Measurements from ENCODE around the gene CSMD2.
A peak's percentile ranks its signal among the peaks of the same experiment; 100 is the strongest.

Gene CSMD2

GRCh38 chr1:33472269-33472980, 692.6 kb downstream of the CSMD2 start, which contains the start of gene ZSCAN20:
ZSCAN20 (plus strand) TSS chr1:33472645; CDS start chr1:33479289, 6,644 bp downstream.
- Histone ChIP-seq H3F3A (ENCODE audit: insufficient read depth) (no peaks in the 10 kb centered on the region), H3K27ac (ENCODE audit: low read depth, low read length) (no peak within 1 kb of the TSS), H2AFZ (ENCODE audit: low read depth, low read length, severe bottlenecking) (peak within 1 kb of the TSS; percentile 79), H3K27me3 (ENCODE audit: low read length) (no peaks in the 10 kb centered on the region), H4K20me1 (ENCODE audit: low read depth, low read length) (no peaks in the 10 kb centered on the region), H3K79me2 (ENCODE audit: insufficient read depth, low read length) (no peaks in the 10 kb centered on the region; the same call in 1 of the 2 replicates), H3K9ac (ENCODE audit: low read length) (peak within 1 kb of the TSS; percentile 70), H3K36me3 (ENCODE audit: low read length) (no peaks in the 10 kb centered on the region), H3K4me2 (ENCODE audit: low read depth, low read length, poor library complexity, severe bottlenecking) (peak within 1 kb of the TSS; percentile 63), H3K4me3 (ENCODE audit: insufficient read depth, low read length, poor library complexity, severe bottlenecking) (peak within 1 kb of the TSS; percentile 78), H3K9me2 (replicated peaks; ENCODE audit: insufficient read depth, low read length) (no peaks in the 10 kb centered on the region), H3K9me3 (ENCODE audit: insufficient read depth, low read length) (no peaks in the 10 kb centered on the region)
- TF ChIP-seq EZH2phosphoT487 (conservative IDR thresholded peaks at IDR 0.05; ENCODE audit: low read length) (no peak), CTCF (IDR thresholded peaks at IDR 0.05; ENCODE audit: insufficient read depth, low read length, poor library complexity, severe bottlenecking) (no peak)

GRCh38 chr1:33471416-33471815, 693.6 kb downstream of the CSMD2 start:
- Histone ChIP-seq H3K27ac (ENCODE audit: low read depth, low read length) (no peak overlapping the region), H3K9me2 (replicated peaks; ENCODE audit: insufficient read depth, low read length) (no peaks in the 10 kb centered on the region), H3F3A (ENCODE audit: insufficient read depth) (no peaks in the 10 kb centered on the region), H3K9ac (ENCODE audit: low read length) (no peak overlapping the region), H3K36me3 (ENCODE audit: low read length) (no peaks in the 10 kb centered on the region), H3K9me3 (ENCODE audit: insufficient read depth, low read length) (no peaks in the 10 kb centered on the region), H4K20me1 (ENCODE audit: low read depth, low read length) (no peaks in the 10 kb centered on the region), H3K4me2 (ENCODE audit: low read depth, low read length, poor library complexity, severe bottlenecking) (peak overlapping the region; percentile 63), H3K4me3 (ENCODE audit: insufficient read depth, low read length, poor library complexity, severe bottlenecking) (no peak overlapping the region), H3K79me2 (ENCODE audit: insufficient read depth, low read length) (no peaks in the 10 kb centered on the region; the same call in 1 of the 2 replicates), H2AFZ (ENCODE audit: low read depth, low read length, severe bottlenecking) (peak overlapping the region; percentile 52), H3K27me3 (ENCODE audit: low read length) (no peaks in the 10 kb centered on the region)
- TF ChIP-seq CTCF (IDR thresholded peaks at IDR 0.05; ENCODE audit: insufficient read depth, low read length, poor library complexity, severe bottlenecking) = no peak
- TF ChIP-seq EZH2phosphoT487 (conservative IDR thresholded peaks at IDR 0.05; ENCODE audit: low read length) = no peak

GRCh38 chr1:33470495-33471012, 694.5 kb downstream of the CSMD2 start:
- no peak overlapping the region for H3K9ac ChIP-seq (ENCODE audit: low read length)
- no peak overlapping the region for H3K4me3 ChIP-seq (ENCODE audit: insufficient read depth, low read length, poor library complexity, severe bottlenecking)
- H3K79me2 ChIP-seq (ENCODE audit: insufficient read depth, low read length) = no peaks in the 10 kb centered on the region; the same call in 1 of the 2 replicates
- H3F3A ChIP-seq (ENCODE audit: insufficient read depth) = no peaks in the 10 kb centered on the region
- no peaks in the 10 kb centered on the region for H3K9me3 ChIP-seq (ENCODE audit: insufficient read depth, low read length)
- H3K36me3 ChIP-seq (ENCODE audit: low read length) = no peaks in the 10 kb centered on the region
- peak overlapping the region; percentile 84 for H2AFZ ChIP-seq (ENCODE audit: low read depth, low read length, severe bottlenecking)
- H3K9me2 ChIP-seq (replicated peaks; ENCODE audit: insufficient read depth, low read length) = no peaks in the 10 kb centered on the region
- H3K4me2 ChIP-seq (ENCODE audit: low read depth, low read length, poor library complexity, severe bottlenecking) = no peak overlapping the region
- no peaks in the 10 kb centered on the region for H4K20me1 ChIP-seq (ENCODE audit: low read depth, low read length)
- TF ChIP-seq CTCF (IDR thresholded peaks at IDR 0.05; ENCODE audit: insufficient read depth, low read length, poor library complexity, severe bottlenecking) (peak; percentile 73), EZH2phosphoT487 (conservative IDR thresholded peaks at IDR 0.05; ENCODE audit: low read length) (no peak)
- no peaks in the 10 kb centered on the region for H3K27me3 ChIP-seq (ENCODE audit: low read length)
- no peak overlapping the region for H3K27ac ChIP-seq (ENCODE audit: low read depth, low read length)
